ENCODE measurements around the gene ADTRP.

ADTRP gene

GRCh38 chr6:11714798-11715285 is 63.8 kb downstream of the ADTRP start:
- POLR2A ChIA-PET, result no interaction called here
- Histone ChIP-seq H3K27ac (ENCODE audit: extremely low read depth, low read depth, low read length) (no peak overlapping the region), H3K4me3 (ENCODE audit: low read depth, low read length) (no peak overlapping the region), H3K9me3 (ENCODE audit: control insufficient read depth, insufficient read depth, low read depth, low read length) (no peaks in the 10 kb centered on the region), H3K4me1 (ENCODE audit: control insufficient read depth, insufficient read depth, low read length) (peaks cover 7% of the 10 kb centered on the region), H3K36me3 (ENCODE audit: control insufficient read depth in 2 of 2, insufficient read depth in 1 of 2, low read length in 2 of 2) (no peaks in the 10 kb centered on the region)
- TF ChIP-seq ZBTB1 (tag by site-specific recombination; IDR thresholded peaks at IDR 0.05) (no peak), ZNF747 (tag by site-specific recombination; IDR thresholded peaks at IDR 0.05) (no peak), ZNF521 (tag by site-specific recombination; IDR thresholded peaks at IDR 0.05) (no peak), ZNF16 (tag by site-specific recombination; IDR thresholded peaks at IDR 0.05; ENCODE audit: low read depth) (no peak), ZNF777 (tag by site-specific recombination; IDR thresholded peaks at IDR 0.05; ENCODE audit: borderline replicate concordance) (no peak), ZNF121 (tag by site-specific recombination; IDR thresholded peaks at IDR 0.05) (no peak), ZNF248 (tag by site-specific recombination; IDR thresholded peaks at IDR 0.05) (no peak), ZNF610 (tag by site-specific recombination; IDR thresholded peaks at IDR 0.05; ENCODE audit: borderline replicate concordance) (no peak)
- TF ChIP-seq, protein P1, sequence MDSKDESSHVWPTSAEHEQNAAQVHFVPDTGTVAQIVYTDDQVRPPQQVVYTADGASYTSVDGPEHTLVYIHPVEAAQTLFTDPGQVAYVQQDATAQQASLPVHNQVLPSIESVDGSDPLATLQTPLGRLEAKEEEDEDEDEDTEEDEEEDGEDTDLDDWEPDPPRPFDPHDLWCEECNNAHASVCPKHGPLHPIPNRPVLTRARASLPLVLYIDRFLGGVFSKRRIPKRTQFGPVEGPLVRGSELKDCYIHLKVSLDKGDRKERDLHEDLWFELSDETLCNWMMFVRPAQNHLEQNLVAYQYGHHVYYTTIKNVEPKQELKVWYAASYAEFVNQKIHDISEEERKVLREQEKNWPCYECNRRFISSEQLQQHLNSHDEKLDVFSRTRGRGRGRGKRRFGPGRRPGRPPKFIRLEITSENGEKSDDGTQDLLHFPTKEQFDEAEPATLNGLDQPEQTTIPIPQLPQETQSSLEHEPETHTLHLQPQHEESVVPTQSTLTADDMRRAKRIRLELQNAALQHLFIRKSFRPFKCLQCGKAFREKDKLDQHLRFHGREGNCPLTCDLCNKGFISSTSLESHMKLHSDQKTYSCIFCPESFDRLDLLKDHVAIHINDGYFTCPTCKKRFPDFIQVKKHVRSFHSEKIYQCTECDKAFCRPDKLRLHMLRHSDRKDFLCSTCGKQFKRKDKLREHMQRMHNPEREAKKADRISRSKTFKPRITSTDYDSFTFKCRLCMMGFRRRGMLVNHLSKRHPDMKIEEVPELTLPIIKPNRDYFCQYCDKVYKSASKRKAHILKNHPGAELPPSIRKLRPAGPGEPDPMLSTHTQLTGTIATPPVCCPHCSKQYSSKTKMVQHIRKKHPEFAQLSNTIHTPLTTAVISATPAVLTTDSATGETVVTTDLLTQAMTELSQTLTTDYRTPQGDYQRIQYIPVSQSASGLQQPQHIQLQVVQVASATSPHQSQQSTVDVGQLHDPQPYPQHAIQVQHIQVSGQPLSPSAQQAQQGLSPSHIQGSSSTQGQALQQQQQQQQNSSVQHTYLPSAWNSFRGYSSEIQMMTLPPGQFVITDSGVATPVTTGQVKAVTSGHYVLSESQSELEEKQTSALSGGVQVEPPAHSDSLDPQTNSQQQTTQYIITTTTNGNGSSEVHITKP (tag by site-specific recombination; IDR thresholded peaks at IDR 0.05), result no peak
- CTCF ChIA-PET, result interaction anchor here (1.4 kb wide), 1 partner anchor 59 kb away, joined by 4 read pairs; no protein-coding TSS in a partner anchor

DNA sequence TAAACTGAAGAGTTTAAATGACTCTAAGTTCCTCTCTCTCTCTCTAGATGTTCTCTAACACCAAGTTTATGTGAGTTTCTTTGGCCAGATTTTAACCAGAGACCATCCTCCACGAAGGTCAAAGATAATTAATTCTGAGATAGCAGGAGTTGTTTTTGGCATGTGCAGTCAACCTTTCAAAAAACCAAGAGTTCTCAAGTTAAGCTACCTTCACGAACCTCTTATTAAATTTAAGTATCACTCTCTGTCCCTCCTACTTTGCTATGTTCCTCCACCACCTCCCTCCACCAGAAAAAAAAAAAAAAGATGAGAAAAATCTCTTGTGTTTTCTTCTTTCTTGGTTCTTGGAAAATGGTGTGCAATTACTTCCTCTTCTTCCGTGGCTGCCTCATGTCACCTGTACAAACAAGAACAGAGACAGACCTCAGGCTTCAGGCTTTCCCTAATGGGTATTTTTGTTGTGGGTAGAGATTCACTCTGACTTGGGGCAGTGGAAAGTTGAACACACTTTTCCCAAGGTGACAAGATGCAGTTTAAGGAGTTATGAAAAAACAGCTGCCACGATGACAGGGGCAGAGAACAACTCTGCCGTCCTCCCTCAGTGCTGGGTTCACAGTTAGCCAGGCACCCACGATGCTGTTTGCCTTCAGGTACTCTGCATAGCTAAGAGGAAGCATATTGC is 64.3 kb downstream of the ADTRP start:
- Histone ChIP-seq H3K4me1 (ENCODE audit: control insufficient read depth, insufficient read depth, low read length) (peaks cover 7% of the 10 kb centered on the region), H3K9me3 (ENCODE audit: control insufficient read depth, insufficient read depth, low read depth, low read length) (no peaks in the 10 kb centered on the region), H3K27ac (ENCODE audit: extremely low read depth, low read depth, low read length) (no peak overlapping the region), H3K4me3 (ENCODE audit: low read depth, low read length) (no peak overlapping the region), H3K36me3 (ENCODE audit: control insufficient read depth in 2 of 2, insufficient read depth in 1 of 2, low read length in 2 of 2) (no peaks in the 10 kb centered on the region)
- POLR2A ChIA-PET, result no interaction called here
- no peak for TF ChIP-seq ZNF791 (tag by site-specific recombination; IDR thresholded peaks at IDR 0.05)
- TF ChIP-seq ZNF157 (tag by site-specific recombination; IDR thresholded peaks at IDR 0.05), result no peak
- peak; percentile 93; the same call in 1 of the 2 replicates for TF ChIP-seq MZF1 (tag by site-specific recombination; IDR thresholded peaks at IDR 0.05; ENCODE audit: borderline replicate concordance)
- CTCF ChIA-PET, result interaction anchor here (0.6 to 1.7 kb wide), 2 partner anchors 13 kb away, joined by 3 to 4 read pairs; no protein-coding TSS in a partner anchor

DNA sequence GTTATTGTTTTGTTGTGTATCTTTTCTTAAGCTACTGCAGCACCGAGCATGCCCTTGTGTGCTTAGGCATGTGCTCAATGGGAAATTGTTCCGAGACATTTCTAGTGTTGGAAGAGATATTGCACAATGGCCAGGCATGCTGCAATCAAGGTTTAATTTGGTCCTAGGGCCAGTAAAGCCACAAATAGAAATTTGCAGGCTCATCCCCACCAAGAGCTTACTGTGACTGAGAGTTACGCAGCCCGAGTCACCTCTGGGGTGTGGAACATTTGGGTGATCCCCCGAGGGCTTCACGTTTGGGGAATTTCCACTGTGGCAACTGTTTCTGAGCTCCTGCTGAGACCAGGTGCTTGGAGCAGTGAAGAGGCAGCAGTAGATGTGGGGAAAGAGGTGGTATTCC is 65.8 kb downstream of the ADTRP start:
- no peaks in the 10 kb centered on the region for H3K36me3 ChIP-seq (ENCODE audit: control insufficient read depth in 2 of 2, insufficient read depth in 1 of 2, low read length in 2 of 2)
- CTCF ChIA-PET, result interaction anchor here (0.7 to 1.7 kb wide), 2 partner anchors 15 to 182 kb away, joined by 4 to 5 read pairs; no protein-coding TSS in a partner anchor
- H3K4me1 ChIP-seq (ENCODE audit: control insufficient read depth, insufficient read depth, low read length), result peaks cover 7% of the 10 kb centered on the region
- H3K9me3 ChIP-seq (ENCODE audit: control insufficient read depth, insufficient read depth, low read depth, low read length), result no peaks in the 10 kb centered on the region
- POLR2A ChIA-PET, result interaction anchor here (1.0 kb wide), 1 partner anchor 11 kb away, joined by 3 read pairs; no protein-coding TSS in a partner anchor
- H3K27ac ChIP-seq (ENCODE audit: extremely low read depth, low read depth, low read length), result no peak overlapping the region
- no peak overlapping the region for H3K4me3 ChIP-seq (ENCODE audit: low read depth, low read length)
- TF ChIP-seq ZNF670 (tag by site-specific recombination; IDR thresholded peaks at IDR 0.05; ENCODE audit: low read depth) (no peak), KLF8 (tag by site-specific recombination; IDR thresholded peaks at IDR 0.05) (no peak), ZNF223 (tag by site-specific recombination; IDR thresholded peaks at IDR 0.05) (no peak), ZNF837 (tag by site-specific recombination; IDR thresholded peaks at IDR 0.05) (no peak), ZNF391 (tag by site-specific recombination; IDR thresholded peaks at IDR 0.05; ENCODE audit: borderline replicate concordance, low read depth) (no peak), ZNF776 (tag by site-specific recombination; IDR thresholded peaks at IDR 0.05; ENCODE audit: borderline replicate concordance) (no peak), KLF16 (tag by site-specific recombination; IDR thresholded peaks at IDR 0.05) (no peak), ZNF521 (tag by site-specific recombination; IDR thresholded peaks at IDR 0.05) (no peak)
- TF ChIP-seq, protein P2, sequence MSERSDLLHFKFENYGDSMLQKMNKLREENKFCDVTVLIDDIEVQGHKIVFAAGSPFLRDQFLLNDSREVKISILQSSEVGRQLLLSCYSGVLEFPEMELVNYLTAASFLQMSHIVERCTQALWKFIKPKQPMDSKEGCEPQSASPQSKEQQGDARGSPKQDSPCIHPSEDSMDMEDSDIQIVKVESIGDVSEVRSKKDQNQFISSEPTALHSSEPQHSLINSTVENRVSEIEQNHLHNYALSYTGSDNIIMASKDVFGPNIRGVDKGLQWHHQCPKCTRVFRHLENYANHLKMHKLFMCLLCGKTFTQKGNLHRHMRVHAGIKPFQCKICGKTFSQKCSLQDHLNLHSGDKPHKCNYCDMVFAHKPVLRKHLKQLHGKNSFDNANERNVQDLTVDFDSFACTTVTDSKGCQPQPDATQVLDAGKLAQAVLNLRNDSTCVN (tag by site-specific recombination; optimal IDR thresholded peaks at IDR 0.05), result no peak

Data from HEK293 (cell line).